ENCODE data around the gene DEF6.

- TF ChIP-seq POLR2A (IDR thresholded peaks at IDR 0.05) = no peak
- TF ChIP-seq, protein P1, sequence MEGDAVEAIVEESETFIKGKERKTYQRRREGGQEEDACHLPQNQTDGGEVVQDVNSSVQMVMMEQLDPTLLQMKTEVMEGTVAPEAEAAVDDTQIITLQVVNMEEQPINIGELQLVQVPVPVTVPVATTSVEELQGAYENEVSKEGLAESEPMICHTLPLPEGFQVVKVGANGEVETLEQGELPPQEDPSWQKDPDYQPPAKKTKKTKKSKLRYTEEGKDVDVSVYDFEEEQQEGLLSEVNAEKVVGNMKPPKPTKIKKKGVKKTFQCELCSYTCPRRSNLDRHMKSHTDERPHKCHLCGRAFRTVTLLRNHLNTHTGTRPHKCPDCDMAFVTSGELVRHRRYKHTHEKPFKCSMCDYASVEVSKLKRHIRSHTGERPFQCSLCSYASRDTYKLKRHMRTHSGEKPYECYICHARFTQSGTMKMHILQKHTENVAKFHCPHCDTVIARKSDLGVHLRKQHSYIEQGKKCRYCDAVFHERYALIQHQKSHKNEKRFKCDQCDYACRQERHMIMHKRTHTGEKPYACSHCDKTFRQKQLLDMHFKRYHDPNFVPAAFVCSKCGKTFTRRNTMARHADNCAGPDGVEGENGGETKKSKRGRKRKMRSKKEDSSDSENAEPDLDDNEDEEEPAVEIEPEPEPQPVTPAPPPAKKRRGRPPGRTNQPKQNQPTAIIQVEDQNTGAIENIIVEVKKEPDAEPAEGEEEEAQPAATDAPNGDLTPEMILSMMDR (IDR thresholded peaks at IDR 0.05) = no peak
Measured at GRCh38 chr6:35251949-35252348, 45.7 kb upstream of the DEF6 start.
